ENCODE measurements around the gene SCFD2. TPM values are rescaled to one million over a fixed set of nuclear protein-coding genes. Genes with fewer than 3 reads are reported as not detected.

Gene SCFD2
- total and polyA plus RNA-seq, 2 donors (not counting 3 experiments of a cell fraction or from before 2014, with no cell fraction given): 12.3 to 22.8 TPM

GRCh38 chr4:53012738-53013137, 353.1 kb downstream of the SCFD2 start:
- dilution Hi-C loops (cut with MboI; ENCODE audit: extremely low pct_ligation_motif_present, low sequenced_read_pairs) (no loop called here), intact Hi-C loops (cut with micrococcal nuclease) (loop anchor here (10.0 kb wide), 4 partner anchors 352 to 542 kb away; partner anchors contain the start of gene SCFD2)
- H3K27ac ChIP-seq (ENCODE audit: insufficient read depth, low read depth, low read length): no peak overlapping the region
- CTCF ChIA-PET: interaction anchor here (0.7 to 6.2 kb wide), 12 partner anchors 28 to 1221 kb away, joined by 3 to 75 read pairs (median 3); no protein-coding TSS in a partner anchor
- H2AFZ ChIP-seq (ENCODE audit: low read depth, low read length): peak overlapping the region; percentile 23
- TF ChIP-seq MAX (IDR thresholded peaks at IDR 0.05; ENCODE audit: insufficient read depth, insufficient read length): no peak
- no peak for TF ChIP-seq EZH2 (IDR thresholded peaks at IDR 0.05; ENCODE audit: borderline replicate concordance, low read depth, low read length, severe bottlenecking)
- no peak for TF ChIP-seq POLR2A (IDR thresholded peaks at IDR 0.05; ENCODE audit: low read depth, low read length)
- TF ChIP-seq GATA2 (IDR thresholded peaks at IDR 0.05; ENCODE audit: insufficient read depth, insufficient read length, low read depth, low read length): no peak
- no peak for TF ChIP-seq CTCF (IDR thresholded peaks at IDR 0.05; ENCODE audit: extremely low read depth in 1 of 2, insufficient read depth in 1 of 2, low read depth in 1 of 2, low read length in 2 of 2)
- no peak for TF ChIP-seq FOS (IDR thresholded peaks at IDR 0.05; ENCODE audit: borderline replicate concordance, insufficient read depth, low read length)
- no peak for TF ChIP-seq POLR2AphosphoS5 (IDR thresholded peaks at IDR 0.05; ENCODE audit: insufficient read depth, low read depth, low read length)
- no peak for TF ChIP-seq JUN (IDR thresholded peaks at IDR 0.05; ENCODE audit: borderline replicate concordance, insufficient read depth, insufficient read length, low read depth)
- TF ChIP-seq MYC (IDR thresholded peaks at IDR 0.05; ENCODE audit: low read depth, low read length): no peak
- H3K4me3 ChIP-seq (replicated peaks in 1 of 3; ENCODE audit: insufficient read depth in 1 of 3, low read depth in 1 of 3, low read length in 3 of 3): no peak overlapping the region
- no peak for FAIRE-seq
- H3K27me3 ChIP-seq (ENCODE audit: control insufficient read depth in 2 of 2, insufficient read depth in 2 of 2, low read length in 2 of 2): no peaks in the 10 kb centered on the region
- no peaks in the 10 kb centered on the region for H4K20me1 ChIP-seq (replicated peaks; ENCODE audit: control insufficient read depth, extremely low read depth, insufficient read depth, low read length)
- no peak overlapping the region for H3K9ac ChIP-seq (replicated peaks; ENCODE audit: extremely low read depth, insufficient read depth, low read length)
- no TSS peak for BruUV-seq (replicated peaks)
- no peaks in the 10 kb centered on the region for H3K36me3 ChIP-seq (ENCODE audit: control insufficient read depth in 2 of 2, extremely low read depth in 1 of 2, insufficient read depth in 2 of 2, low read length in 2 of 2)
- H3K79me2 ChIP-seq (ENCODE audit: control insufficient read depth, insufficient read depth, low read length): no peaks in the 10 kb centered on the region
- no peak overlapping the region for H3K4me2 ChIP-seq (ENCODE audit: insufficient read depth, low read length)
- H3K9me3 ChIP-seq (replicated peaks; ENCODE audit: control insufficient read depth, insufficient read depth, low read length): no peaks in the 10 kb centered on the region
- POLR2A ChIA-PET: no interaction called here
- peaks cover 13% of the 10 kb centered on the region for H3K4me1 ChIP-seq (ENCODE audit: control insufficient read depth, extremely low read depth, insufficient read depth, low read length)
- no peaks in the 10 kb centered on the region for H3K9me1 ChIP-seq (replicated peaks; ENCODE audit: control insufficient read depth, extremely low read depth, insufficient read depth, low read length)
- DNase-seq (ENCODE audit: low read depth, low spot score): peak; percentile 67
